H1 (cell line): ENCODE measurements around the gene MYO15A. TPM values are rescaled to one million over a fixed set of nuclear protein-coding genes. Genes with fewer than 3 reads are reported as not detected.

Experiments
- CTCF ChIA-PET: fragments of 300-600 bp; sonication (Branson Sonifier 250); formaldehyde crosslinking; loops from one replicate; lab custom pipeline; 2021; ENCODE audit not compliant: partially characterized antibody; lab: Charles Lee
- POLR2A ChIA-PET: fragments of 300-600 bp; sonication (Branson Sonifier 250); formaldehyde crosslinking; loops from one replicate; lab custom pipeline; 2021; ENCODE audit warnings: inconsistent platforms; ENCODE audit not compliant: partially characterized antibody; lab: Charles Lee
- DNase-seq, 2 experiments: peaks; one replicate each; pipeline versions ENCODE4 v3.0.0 to v3.0.0-alpha.2; 2010 to 2022; ENCODE audit warnings: low spot score in 2 of 2, low read depth in 1 of 2, mixed read lengths in 1 of 2
- FAIRE-seq: peaks from 2 replicates; lab custom pipeline; 2011; peaks lifted over from hg19 to GRCh38; lab: Jason Lieb, UNC
- H2AFZ ChIP-seq: 2 replicates; pipeline ENCODE4 v1.8.1; 2012; ENCODE audit warnings: low read length, inconsistent platforms
- H2AK5ac ChIP-seq: 2 replicates; pipeline ENCODE4 v1.6.1; 2013; ENCODE audit warnings: low read depth, low read length
- H2BK120ac ChIP-seq: replicated peaks from 2 replicates; pipeline ENCODE3; 2013; ENCODE audit warnings: low read depth, low read length, inconsistent platforms
- H2BK12ac ChIP-seq: 2 replicates; pipeline ENCODE4 v1.6.1; 2013; ENCODE audit warnings: low read depth, low read length
- H2BK15ac ChIP-seq: 2 replicates; pipeline ENCODE4 v1.6.1; 2013; ENCODE audit warnings: low read length
- H2BK20ac ChIP-seq: 2 replicates; pipeline ENCODE4 v1.6.1; 2013; ENCODE audit warnings: low read length
- H2BK5ac ChIP-seq: 2 replicates; pipeline ENCODE4 v1.6.1; 2013; ENCODE audit warnings: low read depth, low read length
- H3K14ac ChIP-seq: 2 replicates; pipeline ENCODE4 v1.6.1; 2013; ENCODE audit warnings: inconsistent platforms; ENCODE audit not compliant: insufficient read length
- H3K18ac ChIP-seq: 2 replicates; pipeline ENCODE4 v1.6.1; 2013; ENCODE audit warnings: low read length; ENCODE audit errors: extremely low read depth
- H3K23ac ChIP-seq: 2 replicates; pipeline ENCODE4 v1.6.1; 2013; ENCODE audit warnings: inconsistent platforms; ENCODE audit not compliant: insufficient read length
- H3K23me2 ChIP-seq: 2 replicates; pipeline ENCODE4 v1.6.1; 2013; ENCODE audit warnings: low read depth, low read length
- H3K27ac ChIP-seq: 2 replicates; pipeline ENCODE4 v1.6.1; 2011; ENCODE audit warnings: low read depth, low read length, inconsistent platforms
- H3K27me3 ChIP-seq, 4 experiments: replicated peaks in 1 of 4; 1 replicate in 1 of 4; 2 replicates in 3 of 4; pipeline versions ENCODE4 v1.6.1 to v1.8.1; 2011 to 2013; ENCODE audit warnings: low read length in 3 of 4, mild to moderate bottlenecking in 3 of 4, inconsistent platforms in 2 of 4, mixed read lengths in 2 of 4, moderate library complexity in 1 of 4; ENCODE audit not compliant: control insufficient read depth in 3 of 4, insufficient read depth in 3 of 4; ENCODE audit errors: extremely low read depth in 1 of 4
- H3K36me3 ChIP-seq, 4 experiments: 2 replicates each; pipeline versions ENCODE4 v1.6.1 to v1.8.1; 2011 to 2013; ENCODE audit warnings: mild to moderate bottlenecking in 4 of 4, low read length in 3 of 4, moderate library complexity in 2 of 4, control low read depth in 1 of 4, inconsistent platforms in 1 of 4; ENCODE audit not compliant: insufficient read depth in 4 of 4, control insufficient read depth in 2 of 4
- H3K4ac ChIP-seq: replicated peaks from 2 replicates; pipeline ENCODE3; 2013; ENCODE audit warnings: low read length, low read depth, mixed read lengths, inconsistent platforms; ENCODE audit not compliant: insufficient read length
- H3K4me1 ChIP-seq, 4 experiments: replicated peaks in 1 of 4; 1 replicate in 1 of 4; 2 replicates in 3 of 4; pipeline versions ENCODE4 v1.6.1 to v1.8.1; 2011 to 2013; ENCODE audit warnings: low read length in 3 of 4, inconsistent platforms in 2 of 4, mixed read lengths in 1 of 4; ENCODE audit not compliant: insufficient read depth in 4 of 4, control insufficient read depth in 3 of 4
- H3K4me2 ChIP-seq, 2 experiments: 2 replicates each; pipeline versions ENCODE4 v1.6.1 to v1.8.1; 2011 to 2013; ENCODE audit warnings: low read depth in 2 of 2, low read length in 2 of 2, control low read depth in 1 of 2, inconsistent platforms in 1 of 2, mild to moderate bottlenecking in 1 of 2; ENCODE audit not compliant: insufficient read depth in 1 of 2
- H3K4me3 ChIP-seq, 4 experiments: fragments of 200-600, 300-600 bp in 1 of 4; sonication (generic), shearing (Covaris generic), sonication (Bioruptor Twin) in 1 of 4; 2 replicates each; pipeline versions ENCODE4 v1.5.1 to v1.8.1; 2011 to 2016; ENCODE audit warnings: low read length in 4 of 4, low read depth in 3 of 4, control low read depth in 2 of 4, inconsistent platforms in 2 of 4, mild to moderate bottlenecking in 2 of 4, mixed read lengths in 1 of 4, moderate library complexity in 1 of 4; ENCODE audit not compliant: insufficient read depth in 2 of 4; ENCODE audit errors: extremely low read depth in 1 of 4
- H3K56ac ChIP-seq: replicated peaks from 2 replicates; pipeline ENCODE3; 2013; ENCODE audit warnings: low read depth, mild to moderate bottlenecking, mixed read lengths, low read length, inconsistent platforms; ENCODE audit not compliant: insufficient read length
- H3K79me1 ChIP-seq: 2 replicates; pipeline ENCODE4 v1.6.1; 2013; ENCODE audit warnings: low read depth, low read length, control low read depth
- H3K79me2 ChIP-seq, 2 experiments: 2 replicates each; pipeline versions ENCODE4 v1.6.1 to v1.8.1; 2012 to 2013; ENCODE audit warnings: low read length in 2 of 2, mild to moderate bottlenecking in 2 of 2, inconsistent platforms in 1 of 2; ENCODE audit not compliant: insufficient read depth in 2 of 2, control insufficient read depth in 1 of 2
- H3K9ac ChIP-seq, 4 experiments: replicated peaks in 1 of 4; 1 replicate in 1 of 4; 2 replicates in 3 of 4; pipeline versions ENCODE4 v1.6.1 to v1.8.1; 2011 to 2013; ENCODE audit warnings: low read depth in 3 of 4, low read length in 3 of 4, control low read depth in 2 of 4, mild to moderate bottlenecking in 2 of 4, moderate library complexity in 2 of 4, inconsistent platforms in 1 of 4; ENCODE audit errors: extremely low read depth in 1 of 4
- H3K9me3 ChIP-seq, 2 experiments: 2 replicates each; pipeline versions ENCODE4 v1.6.1 to v1.8.1; 2012 to 2013; ENCODE audit warnings: mild to moderate bottlenecking in 2 of 2, moderate library complexity in 2 of 2, control low read depth in 1 of 2, inconsistent platforms in 1 of 2, low read depth in 1 of 2, low read length in 1 of 2, mixed read lengths in 1 of 2; ENCODE audit not compliant: insufficient read depth in 2 of 2
- H4K20me1 ChIP-seq, 2 experiments: replicated peaks in 1 of 2; 2 replicates each; pipeline versions ENCODE3 to v1.8.1; 2011 to 2013; ENCODE audit warnings: inconsistent platforms in 2 of 2, low read length in 2 of 2, mild to moderate bottlenecking in 1 of 2; ENCODE audit not compliant: insufficient read depth in 2 of 2, control insufficient read depth in 1 of 2
- H4K5ac ChIP-seq: 2 replicates; pipeline ENCODE4 v1.6.1; 2013; ENCODE audit warnings: low read length, low read depth, mixed read lengths, inconsistent platforms; ENCODE audit not compliant: insufficient read length
- H4K8ac ChIP-seq: 2 replicates; pipeline ENCODE4 v1.8.0; 2013; ENCODE audit warnings: mild to moderate bottlenecking, moderate library complexity, low read length, inconsistent platforms; ENCODE audit not compliant: insufficient read depth; ENCODE audit errors: extremely low read depth
- H4K91ac ChIP-seq: replicated peaks from 2 replicates; pipeline ENCODE3; 2013; ENCODE audit warnings: low read length, mixed read lengths, inconsistent platforms; ENCODE audit not compliant: insufficient read length
- CHD1 ChIP-seq: IDR thresholded peaks from 2 replicates; pipeline ENCODE4 v1.6.1; 2012; ENCODE audit warnings: low read depth, low read length, improper control_type of control experiment
- CTCF ChIP-seq, 3 experiments: IDR thresholded peaks; 1 replicate in 2 of 3; 2 replicates in 1 of 3; pipeline versions ENCODE4 v1.5.1 to v1.6.1; 2011; ENCODE audit warnings: low read length in 3 of 3, mild to moderate bottlenecking in 3 of 3, inconsistent platforms in 2 of 3, low read depth in 1 of 3, moderate library complexity in 1 of 3; ENCODE audit not compliant: insufficient read depth in 1 of 3; ENCODE audit errors: control extremely low read depth in 1 of 3
- HDAC2 ChIP-seq, 2 experiments: fragments of 300-600 bp in 1 of 2; sonication (generic) in 1 of 2; IDR thresholded peaks; 2 replicates each; pipeline ENCODE4 v1.6.1; 2011 to 2012; ENCODE audit warnings: low read depth in 2 of 2, low read length in 2 of 2, mild to moderate bottlenecking in 2 of 2, moderate library complexity in 2 of 2, borderline replicate concordance in 1 of 2, inconsistent platforms in 1 of 2
- HDAC6 ChIP-seq: IDR thresholded peaks from one replicate; pipeline ENCODE4 v1.7.1; 2012; ENCODE audit warnings: low read depth, mild to moderate bottlenecking, inconsistent platforms, low read length, moderate library complexity
- JUN ChIP-seq: IDR thresholded peaks from 2 replicates; pipeline ENCODE4 v1.6.1; 2011; ENCODE audit warnings: low read depth, mild to moderate bottlenecking, improper control_type of control experiment, low read length
- RFX5 ChIP-seq: IDR thresholded peaks from 2 replicates; pipeline ENCODE4 v1.6.1; 2011; ENCODE audit warnings: low read depth, low read length, improper control_type of control experiment, borderline replicate concordance
- SAP30 ChIP-seq: fragments of 300-600 bp; sonication (generic); IDR thresholded peaks from 2 replicates; pipeline ENCODE4 v1.7.1; 2012; ENCODE audit warnings: low read length, moderate library complexity, mild to moderate bottlenecking, inconsistent platforms; ENCODE audit not compliant: insufficient read depth, insufficient replicate concordance
- SIRT6 ChIP-seq: IDR thresholded peaks from one replicate; pipeline ENCODE4 v1.7.1; 2012; ENCODE audit warnings: low read length, inconsistent platforms
- SP1 ChIP-seq: IDR thresholded peaks from 2 replicates; pipeline ENCODE4 v1.6.1; 2011; ENCODE audit warnings: low read depth, low read length
- SP4 ChIP-seq: IDR thresholded peaks from 2 replicates; pipeline ENCODE4 v1.6.1; 2012; ENCODE audit warnings: low read length, inconsistent platforms
- TAF1 ChIP-seq: IDR thresholded peaks from 2 replicates; pipeline ENCODE4 v1.6.1; 2011; ENCODE audit warnings: mild to moderate bottlenecking, low read depth, low read length
- ZNF274 ChIP-seq: IDR thresholded peaks from 2 replicates; pipeline ENCODE4 v1.7.0; 2012; ENCODE audit warnings: low read length, borderline replicate concordance; ENCODE audit errors: extremely low read depth
- polyA plus RNA-seq, 7 experiments: library from polyadenylated mRNA; depleted of rRNA in 3 of 7; stranded (reverse) in 5 of 7; unstranded in 2 of 7; fragments of >200 nt in 5 of 7; fragments of 200-250 nt in 2 of 7; gene quantifications; 1 replicate in 5 of 7; 2 replicates in 1 of 7; 4 replicates in 1 of 7; pipeline versions ENCODE4 v1.2.1 to v1.2.3, GENCODE V29; 2011 to 2013; ENCODE audit warnings: missing spikeins in 2 of 7, mixed read lengths in 2 of 7
- total RNA-seq: library from RNA; stranded (reverse); fragmentation: NEBNext Ultra II Directional; extraction: Animal tissue kit (Norgen Biotek cat#: 25700); gene quantifications from 2 replicates; pipeline ENCODE4 v1.2.1, GENCODE V29; 2021

Gene MYO15A
- total and polyA plus RNA-seq, 2 of the 8 experiments (the other 6 are each of a cell fraction or from before 2014, with no cell fraction given), result 1.6 to 4.2 TPM

GRCh38 chr17:18177133-18177532 is 68.6 kb downstream of the MYO15A start:
- no peak overlapping the region for H4K5ac ChIP-seq
- no peak overlapping the region for H2BK20ac ChIP-seq
- peaks cover under 1% of the 10 kb centered on the region for H3K23me2 ChIP-seq
- H4K91ac ChIP-seq, result no peak overlapping the region
- POLR2A ChIA-PET, result interaction anchor here (1.1 kb wide), 1 partner anchor 90 kb away, joined by 3 read pairs; no protein-coding TSS in a partner anchor
- H3K23ac ChIP-seq, result no peak overlapping the region
- no peaks in the 10 kb centered on the region for H3K9me3 ChIP-seq
- H2AFZ ChIP-seq, result no peak overlapping the region
- no peak for DNase-seq
- no peak overlapping the region for H2BK5ac ChIP-seq
- no peak overlapping the region for H4K8ac ChIP-seq
- no peak overlapping the region for H3K18ac ChIP-seq
- H2BK12ac ChIP-seq, result peak overlapping the region; percentile 50; the same call in 1 of the 2 replicates
- H2AK5ac ChIP-seq, result no peak overlapping the region
- no peak overlapping the region for H3K4me2 ChIP-seq
- H3K36me3 ChIP-seq, result no peaks in the 10 kb centered on the region
- no peak overlapping the region for H3K9ac ChIP-seq
- H3K14ac ChIP-seq, result no peak overlapping the region
- FAIRE-seq, result no peak
- no peak overlapping the region for H3K4ac ChIP-seq
- no peak overlapping the region for H3K27ac ChIP-seq
- CTCF ChIA-PET, result interaction anchor here (1.0 to 4.4 kb wide), 5 partner anchors 9 to 37 kb away, joined by 3 to 17 read pairs (median 4); no protein-coding TSS in a partner anchor
- no peaks in the 10 kb centered on the region; a peak in 1 of 7 replicates for H3K27me3 ChIP-seq
- H3K4me1 ChIP-seq, result peaks cover 0 to 3% (median 2%) of the 10 kb centered on the region in 4 experiments; a peak in 3 of 7 replicates
- no peak overlapping the region for H2BK15ac ChIP-seq
- H3K79me1 ChIP-seq, result no peaks in the 10 kb centered on the region
- no peak overlapping the region for H2BK120ac ChIP-seq
- no peak overlapping the region for H3K56ac ChIP-seq
- H3K79me2 ChIP-seq, result no peaks in the 10 kb centered on the region
- H3K4me3 ChIP-seq, result no peak overlapping the region
- H4K20me1 ChIP-seq, result no peaks in the 10 kb centered on the region
- TF ChIP-seq RFX5, result no peak
- TF ChIP-seq CTCF (IDR thresholded peaks at IDR 0.05; ENCODE audit: control extremely low read depth in 1 of 3, insufficient read depth in 1 of 3, low read depth in 1 of 3, low read length in 3 of 3), result no peak
- TF ChIP-seq SIRT6, result no peak
- no peak for TF ChIP-seq TAF1
- no peak for TF ChIP-seq SP4
- TF ChIP-seq HDAC2 (IDR thresholded peaks at IDR 0.05; ENCODE audit: borderline replicate concordance in 1 of 2, low read depth in 2 of 2, low read length in 2 of 2), result no peak
- TF ChIP-seq SAP30, result no peak
- no peak for TF ChIP-seq HDAC6
- TF ChIP-seq ZNF274, result no peak
- TF ChIP-seq SP1, result no peak
- TF ChIP-seq JUN, result no peak
- TF ChIP-seq CHD1, result no peak
